Activated naive CD4-positive, alpha-beta T cell treated with anti-CD3 and anti-CD28 coated beads, Interleukin-2, amount 50 U/mL, for 24 hours (primary cell): ENCODE data around the gene SCAF1.

Experiments
- H3K27ac Mint-ChIP-seq: one replicate; pipeline ENCODE4 v1.8.0; 2021; ENCODE audit warnings: mild to moderate bottlenecking, mixed read lengths
- H3K27me3 Mint-ChIP-seq: one replicate; pipeline ENCODE4 v1.8.0; 2021; ENCODE audit warnings: mixed read lengths
- H3K36me3 Mint-ChIP-seq: one replicate; pipeline ENCODE4 v1.8.0; 2021; ENCODE audit warnings: mixed read lengths
- H3K4me1 Mint-ChIP-seq: one replicate; pipeline ENCODE4 v1.8.0; 2021; ENCODE audit warnings: mixed read lengths
- H3K4me3 Mint-ChIP-seq: one replicate; pipeline ENCODE4 v1.8.0; 2021; ENCODE audit warnings: mild to moderate bottlenecking, mixed read lengths
- H3K9me3 Mint-ChIP-seq: one replicate; pipeline ENCODE4 v1.8.0; 2021; ENCODE audit warnings: mixed read lengths

Gene SCAF1

DNA sequence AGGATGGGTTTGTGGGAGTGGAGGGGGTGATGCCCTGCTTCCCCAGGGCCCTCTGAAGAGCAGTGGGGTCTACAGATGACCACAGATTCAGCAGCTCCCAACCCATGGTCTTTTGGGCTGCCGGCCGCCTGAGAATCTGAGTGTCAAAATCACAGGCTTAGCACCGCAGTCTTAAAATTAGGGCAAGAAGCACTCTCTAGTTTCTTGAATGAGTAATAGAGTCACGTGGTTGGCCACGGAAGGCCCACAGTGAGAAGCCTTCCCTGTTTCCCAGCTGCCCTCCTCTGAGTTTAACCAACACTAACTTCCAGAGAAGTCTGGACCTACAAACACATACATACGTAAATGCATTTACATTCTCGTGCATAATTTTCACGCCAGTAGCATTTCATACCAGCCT lies 40.3 kb downstream of the SCAF1 start:
- H3K9me3 Mint-ChIP-seq, result no peaks in the 10 kb centered on the region
- H3K27ac Mint-ChIP-seq, result no peak overlapping the region
- H3K4me3 Mint-ChIP-seq, result no peak overlapping the region
- no peaks in the 10 kb centered on the region for H3K27me3 Mint-ChIP-seq
- peaks cover 9% of the 10 kb centered on the region for H3K36me3 Mint-ChIP-seq
- peaks cover 17% of the 10 kb centered on the region for H3K4me1 Mint-ChIP-seq

GRCh38 chr19:49683814-49684250 lies 41.8 kb downstream of the SCAF1 start:
- peaks cover 21% of the 10 kb centered on the region for H3K4me1 Mint-ChIP-seq
- no peak overlapping the region for H3K4me3 Mint-ChIP-seq
- H3K27ac Mint-ChIP-seq, result peak overlapping the region; percentile 77
- no peaks in the 10 kb centered on the region for H3K27me3 Mint-ChIP-seq
- peaks cover 11% of the 10 kb centered on the region for H3K36me3 Mint-ChIP-seq
- no peaks in the 10 kb centered on the region for H3K9me3 Mint-ChIP-seq

- Mint-ChIP-seq H3K27me3 (no peaks in the 10 kb centered on the region), H3K4me1 (peaks cover 26% of the 10 kb centered on the region), H3K4me3 (no peak overlapping the region), H3K27ac (peak overlapping the region; percentile 77), H3K9me3 (no peaks in the 10 kb centered on the region), H3K36me3 (peaks cover 11% of the 10 kb centered on the region)
Measured at GRCh38 chr19:49684251-49684982, 42.4 kb downstream of the SCAF1 start.

DNA sequence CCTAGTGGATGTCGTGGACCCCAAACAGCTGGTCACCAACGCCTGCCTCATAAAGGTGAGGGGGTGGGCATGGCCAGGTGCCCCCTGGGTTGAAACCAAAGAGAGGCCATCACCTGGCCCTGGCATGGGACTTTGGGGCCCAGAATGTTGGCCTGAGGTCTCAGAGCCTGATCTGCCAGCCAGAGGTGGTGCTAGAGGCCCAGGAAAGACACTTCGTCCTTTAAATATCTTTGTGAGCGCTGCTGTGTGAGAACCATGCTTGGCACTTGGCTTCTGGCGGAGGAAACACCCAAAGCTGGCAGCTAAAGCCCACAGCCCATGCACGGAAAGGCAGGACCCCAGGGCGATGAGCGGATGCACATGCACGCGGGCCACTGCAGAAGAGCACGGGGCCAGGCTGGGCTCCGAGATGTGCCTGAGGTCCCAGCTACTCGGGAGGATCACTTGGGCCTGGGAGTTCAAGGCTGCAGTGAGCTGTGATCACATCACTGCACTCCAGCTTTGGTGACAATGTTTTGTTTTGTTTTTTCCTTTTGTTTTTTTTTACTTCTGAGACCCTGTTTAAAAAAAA lies 43.1 kb downstream of the SCAF1 start:
- H3K4me3 Mint-ChIP-seq, result no peak overlapping the region
- H3K27ac Mint-ChIP-seq, result no peak overlapping the region

DNA sequence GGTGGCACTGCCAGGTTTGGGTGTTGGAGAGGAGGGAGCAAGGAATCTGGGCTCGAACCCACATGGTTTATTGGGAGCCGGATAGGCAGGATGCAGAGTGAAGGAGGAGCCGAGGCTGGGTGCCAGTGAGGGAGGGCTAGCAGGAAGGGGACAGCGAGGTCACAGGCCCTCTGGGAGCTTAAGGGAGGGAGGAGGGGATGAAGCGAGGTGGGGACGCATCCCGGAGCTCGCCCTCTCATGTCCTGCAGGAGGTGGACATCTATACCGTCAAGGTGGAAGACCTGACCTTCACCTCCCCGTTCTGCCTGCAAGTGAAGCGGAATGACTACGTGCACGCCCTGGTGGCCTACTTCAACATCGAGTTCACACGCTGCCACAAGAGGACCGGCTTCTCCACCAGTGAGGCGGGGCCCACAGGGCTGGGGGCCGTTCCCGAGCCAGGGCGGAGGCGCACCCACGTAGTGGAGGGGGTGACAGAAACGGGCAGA lies 43.9 kb downstream of the SCAF1 start:
- Mint-ChIP-seq H3K27me3 (peaks cover 3% of the 10 kb centered on the region), H3K27ac (peak overlapping the region; percentile 74), H3K36me3 (peaks cover 11% of the 10 kb centered on the region), H3K9me3 (no peaks in the 10 kb centered on the region), H3K4me3 (no peak overlapping the region), H3K4me1 (peaks cover 28% of the 10 kb centered on the region)

More for the DNA sequence above, 43.1 kb downstream of the SCAF1 start:
- Mint-ChIP-seq H3K27me3 (no peaks in the 10 kb centered on the region), H3K4me1 (peaks cover 26% of the 10 kb centered on the region), H3K36me3 (peaks cover 11% of the 10 kb centered on the region), H3K9me3 (no peaks in the 10 kb centered on the region)

GRCh38 chr19:49686503-49687088 lies 44.6 kb downstream of the SCAF1 start:
- no peak overlapping the region for H3K4me3 Mint-ChIP-seq

GRCh38 chr19:49687150-49687549 lies 45.1 kb downstream of the SCAF1 start:
- Mint-ChIP-seq H3K27me3 (peaks cover 4% of the 10 kb centered on the region), H3K27ac (no peak overlapping the region), H3K36me3 (peaks cover 11% of the 10 kb centered on the region), H3K4me1 (peaks cover 32% of the 10 kb centered on the region), H3K4me3 (no peak overlapping the region), H3K9me3 (no peaks in the 10 kb centered on the region)

More at GRCh38 chr19:49686503-49687088, 44.6 kb downstream of the SCAF1 start:
- Mint-ChIP-seq H3K9me3 (no peaks in the 10 kb centered on the region), H3K36me3 (peaks cover 11% of the 10 kb centered on the region), H3K4me1 (peaks cover 32% of the 10 kb centered on the region), H3K27ac (no peak overlapping the region), H3K27me3 (peaks cover 4% of the 10 kb centered on the region)

- H3K27ac Mint-ChIP-seq, result no peak overlapping the region
- H3K9me3 Mint-ChIP-seq, result no peaks in the 10 kb centered on the region
- H3K36me3 Mint-ChIP-seq, result peaks cover 11% of the 10 kb centered on the region
- H3K27me3 Mint-ChIP-seq, result peaks cover 6% of the 10 kb centered on the region
- peaks cover 32% of the 10 kb centered on the region for H3K4me1 Mint-ChIP-seq
- H3K4me3 Mint-ChIP-seq, result no peak overlapping the region
Measured at GRCh38 chr19:49687566-49688316, 45.7 kb downstream of the SCAF1 start.

DNA sequence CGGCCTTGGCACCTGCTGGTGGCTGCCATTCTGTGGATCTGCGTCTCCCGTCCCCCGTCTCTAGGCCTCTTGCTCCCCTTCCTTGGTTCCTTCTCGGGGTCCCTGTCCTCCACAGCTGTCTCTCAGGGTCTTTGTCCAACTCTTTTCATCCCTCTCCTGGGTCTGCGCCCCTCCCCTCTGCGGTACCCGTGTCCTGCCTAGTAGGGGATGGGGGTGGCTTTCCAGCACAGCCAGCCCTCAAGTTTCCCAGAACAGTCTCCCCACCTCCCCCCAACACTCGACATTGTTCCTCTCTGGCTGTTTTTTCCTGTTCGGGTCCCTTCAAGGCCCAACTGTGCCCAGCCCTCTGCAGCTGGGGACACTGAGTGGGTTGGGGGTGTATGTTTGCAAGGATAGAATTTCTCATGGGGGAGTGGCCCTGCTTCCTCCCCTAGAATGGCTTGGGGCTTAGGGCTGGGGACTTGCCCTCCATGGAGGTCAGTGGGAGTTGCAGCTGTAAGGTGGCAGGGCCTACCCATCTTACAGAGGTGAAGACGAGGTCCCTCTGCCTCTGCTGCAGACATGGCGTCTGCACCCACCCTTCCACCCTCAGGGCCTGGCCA lies 46.6 kb downstream of the SCAF1 start:
- Mint-ChIP-seq H3K27me3 (peaks cover 6% of the 10 kb centered on the region), H3K4me3 (no peak overlapping the region), H3K36me3 (peaks cover 11% of the 10 kb centered on the region), H3K27ac (peak overlapping the region; percentile 59), H3K4me1 (peaks cover 32% of the 10 kb centered on the region), H3K9me3 (no peaks in the 10 kb centered on the region)

DNA sequence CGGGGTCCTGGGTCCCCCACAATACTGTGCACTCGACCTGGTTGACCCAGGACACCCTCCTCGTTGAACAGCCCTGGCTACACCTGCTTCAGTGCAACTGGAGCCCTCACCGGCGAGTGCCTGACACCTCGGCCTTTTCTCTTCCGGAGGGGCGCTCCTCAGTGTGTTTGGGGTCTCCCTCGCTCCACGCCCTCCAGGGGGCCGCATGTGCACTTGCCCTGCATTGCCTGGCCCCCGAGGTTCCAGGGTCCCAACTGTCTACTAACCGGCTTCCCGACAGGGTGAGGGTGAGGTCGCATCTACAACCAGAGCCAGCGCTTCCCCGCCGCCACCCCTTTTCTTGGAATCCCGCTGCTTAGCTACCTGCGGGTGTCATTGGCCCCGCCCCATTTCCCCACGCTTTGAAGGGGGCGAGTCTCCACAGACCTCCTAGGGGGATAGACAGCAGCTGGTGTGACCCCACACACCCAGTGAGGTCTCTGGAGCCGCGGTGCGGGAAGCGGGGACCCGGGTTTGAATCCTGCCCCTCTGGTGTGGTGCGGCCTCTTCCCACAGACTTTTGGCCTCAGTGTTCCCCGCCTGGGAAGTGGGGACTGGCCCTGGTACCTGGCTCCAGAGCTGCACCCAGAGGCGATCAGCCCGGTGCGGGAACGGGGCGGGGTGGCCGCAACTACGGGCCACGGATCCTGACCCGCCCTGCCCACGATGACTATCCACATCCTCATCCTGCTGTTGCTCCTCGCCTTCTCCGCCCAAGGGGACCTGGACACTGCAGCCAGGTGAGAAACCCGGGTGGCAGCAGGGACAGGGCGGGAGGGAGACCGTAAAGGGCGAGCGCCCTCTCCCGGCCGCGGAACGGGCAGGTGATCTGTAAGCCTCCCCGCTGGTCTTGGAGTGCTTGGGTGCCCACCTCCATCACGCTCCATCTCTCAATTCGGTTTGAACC lies 47.4 kb downstream of the SCAF1 start, which contains the start of gene ADM5:
TSS of gene ADM5 (plus strand) at position 462 of the 946 bp plus-strand sequence. CDS start at position 706, 244 bp downstream.
- Mint-ChIP-seq H3K4me3 (peak within 1 kb of the TSS; percentile 82), H3K27ac (peak within 1 kb of the TSS; percentile 89), H3K4me1 (peaks cover 28% of the 10 kb centered on the region), H3K27me3 (peaks cover 6% of the 10 kb centered on the region), H3K9me3 (no peaks in the 10 kb centered on the region), H3K36me3 (peaks cover 8% of the 10 kb centered on the region)

GRCh38 chr19:49690079-49690655 lies 48.2 kb downstream of the SCAF1 start:
- peak overlapping the region; percentile 89 for H3K27ac Mint-ChIP-seq

DNA sequence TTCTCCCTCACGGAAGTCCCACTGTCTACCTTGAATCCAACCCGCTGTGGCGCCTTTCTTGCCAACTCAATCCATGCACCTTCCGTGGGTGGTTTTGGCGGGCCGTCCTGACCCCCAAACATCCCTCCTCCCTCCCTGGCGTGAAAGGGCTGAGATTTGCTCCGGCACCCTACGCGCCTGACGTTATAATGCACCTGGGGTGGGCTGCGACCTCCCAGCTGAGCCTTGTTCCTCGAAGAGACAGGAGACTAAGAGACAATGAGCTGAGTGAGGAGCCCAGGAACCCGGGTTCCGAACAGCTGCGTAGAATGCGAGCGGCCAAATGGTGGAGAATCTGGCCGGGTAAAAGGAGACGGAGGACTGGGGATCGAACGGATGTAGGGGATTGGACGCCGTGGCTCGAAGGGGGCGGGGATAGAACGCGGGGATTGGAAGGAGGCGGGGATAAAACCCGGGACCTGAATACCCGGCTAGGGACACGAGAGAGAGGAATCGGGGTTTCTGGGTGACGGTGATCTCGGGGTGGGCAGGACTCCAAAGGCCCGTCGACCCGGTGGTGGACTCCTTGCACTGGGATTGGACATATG lies 48.7 kb downstream of the SCAF1 start, which contains the start of gene CPT1C:
TSS of gene CPT1C (plus strand) at position 461 of the 587 bp plus-strand sequence. CDS start 1,137 bp downstream, outside the sequence.
- Mint-ChIP-seq H3K4me1 (peaks cover 28% of the 10 kb centered on the region), H3K27me3 (peaks cover 6% of the 10 kb centered on the region), H3K9me3 (no peaks in the 10 kb centered on the region), H3K27ac (peak within 1 kb of the TSS; percentile 89), H3K36me3 (peaks cover 4% of the 10 kb centered on the region), H3K4me3 (peak within 1 kb of the TSS; percentile 82)

More at GRCh38 chr19:49690079-49690655, 48.2 kb downstream of the SCAF1 start:
- Mint-ChIP-seq H3K4me3 (peak overlapping the region; percentile 82), H3K36me3 (peaks cover 8% of the 10 kb centered on the region), H3K9me3 (no peaks in the 10 kb centered on the region), H3K27me3 (peaks cover 6% of the 10 kb centered on the region), H3K4me1 (peaks cover 28% of the 10 kb centered on the region)
